GM18498 (cell line): ENCODE data around the gene POLR2J3.
"Not testable (repeated sequence)": the region's sequence is repeated elsewhere in the genome, so short reads cannot be mapped to it uniquely, and the experiment has no call there.

Source experiments
- ATAC-seq: cut with Tn5 transposase; IDR thresholded peaks from one replicate; pipeline ENCODE4 v1.9.1; 2021; ENCODE audit warnings: mild to moderate bottlenecking, moderate library complexity; ENCODE audit not compliant: unreplicated experiment

POLR2J3 gene

GRCh38 chr7:102589857-102590256, 17.5 kb upstream of the POLR2J3 start:
- ATAC-seq = peak; percentile 36

GRCh38 chr7:102583495-102583894, 11.1 kb upstream of the POLR2J3 start:
- not testable (repeated sequence) for ATAC-seq

- ATAC-seq = not testable (repeated sequence)
Measured at GRCh38 chr7:102581722-102582121, 9.3 kb upstream of the POLR2J3 start.

GRCh38 chr7:102578486-102578885, 6.1 kb upstream of the POLR2J3 start:
- ATAC-seq = not testable (repeated sequence)

GRCh38 chr7:102577315-102578240, 5.2 kb upstream of the POLR2J3 start:
- not testable (repeated sequence) for ATAC-seq

GRCh38 chr7:102576363-102576762, 4.0 kb upstream of the POLR2J3 start:
- not testable (repeated sequence) for ATAC-seq

GRCh38 chr7:102574607-102575006, 2.2 kb upstream of the POLR2J3 start:
- ATAC-seq = not testable (repeated sequence)

- not testable (repeated sequence) for ATAC-seq
Measured at GRCh38 chr7:102568620-102569019, 3.8 kb downstream of the POLR2J3 start.

GRCh38 chr7:102550808-102551422, 21.5 kb downstream of the POLR2J3 start, which contains the start of gene SPDYE2:
TSS of gene SPDYE2 (plus strand) at chr7:102551226. CDS start at chr7:102553256, 2,030 bp downstream.
- ATAC-seq = not testable (repeated sequence)

- peak; percentile 64 for ATAC-seq
Measured at GRCh38 chr7:102546353-102546752, 26.0 kb downstream of the POLR2J3 start.

- ATAC-seq = not testable (repeated sequence)
Measured at GRCh38 chr7:102545288-102545687, 27.1 kb downstream of the POLR2J3 start.

GRCh38 chr7:102544372-102544771, 28.0 kb downstream of the POLR2J3 start:
- ATAC-seq = not testable (repeated sequence)

- ATAC-seq = not testable (repeated sequence)
Measured at GRCh38 chr7:102543596-102543995, 28.8 kb downstream of the POLR2J3 start, which contains the start of gene UPK3BL2. TSS of gene UPK3BL2 (minus strand) at chr7:102543696. CDS start at chr7:102543636, 60 bp downstream.

GRCh38 chr7:102542771-102543170, 29.6 kb downstream of the POLR2J3 start:
- ATAC-seq = not testable (repeated sequence)

GRCh38 chr7:102542083-102542482, 30.3 kb downstream of the POLR2J3 start:
- not testable (repeated sequence) for ATAC-seq

- not testable (repeated sequence) for ATAC-seq
Measured at GRCh38 chr7:102540604-102541003, 31.8 kb downstream of the POLR2J3 start.

GRCh38 chr7:102535062-102535615, 37.2 kb downstream of the POLR2J3 start:
- ATAC-seq = not testable (repeated sequence)

- not testable (repeated sequence) for ATAC-seq
Measured at GRCh38 chr7:102532127-102532526, 40.3 kb downstream of the POLR2J3 start.

GRCh38 chr7:102531583-102531982, 40.8 kb downstream of the POLR2J3 start:
- ATAC-seq = not testable (repeated sequence)

- ATAC-seq = not testable (repeated sequence)
Measured at GRCh38 chr7:102527822-102528793, 44.3 kb downstream of the POLR2J3 start.
